ENCODE results near the gene NPAS3. TPM values are rescaled to one million over a fixed set of nuclear protein-coding genes. Genes with fewer than 3 reads are reported as not detected.

NPAS3 gene
- total RNA-seq, 6 experiments from 2014 or later: 0.11 to 0.83 (median 0.21) TPM; not detected in 2

DNA sequence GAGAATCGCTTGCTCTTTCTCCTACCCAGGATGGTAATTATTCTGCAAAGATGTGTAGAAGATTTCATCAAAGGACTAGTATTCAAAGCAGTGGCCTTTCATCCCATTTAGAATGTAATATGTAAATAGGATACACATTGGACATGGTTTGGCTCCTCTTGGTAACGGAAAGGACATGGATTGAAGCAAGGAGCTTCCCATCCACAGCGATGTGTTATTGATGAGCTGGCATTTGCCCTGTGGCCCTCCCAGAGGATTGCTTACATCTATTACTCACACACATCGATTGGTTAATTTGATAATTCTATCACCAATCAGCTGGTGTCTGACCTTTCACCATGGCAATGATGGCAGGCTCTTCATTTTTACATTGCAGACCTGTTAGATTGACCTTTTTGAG is 553.8 kb downstream of the NPAS3 start:
- no peak for ATAC-seq

DNA sequence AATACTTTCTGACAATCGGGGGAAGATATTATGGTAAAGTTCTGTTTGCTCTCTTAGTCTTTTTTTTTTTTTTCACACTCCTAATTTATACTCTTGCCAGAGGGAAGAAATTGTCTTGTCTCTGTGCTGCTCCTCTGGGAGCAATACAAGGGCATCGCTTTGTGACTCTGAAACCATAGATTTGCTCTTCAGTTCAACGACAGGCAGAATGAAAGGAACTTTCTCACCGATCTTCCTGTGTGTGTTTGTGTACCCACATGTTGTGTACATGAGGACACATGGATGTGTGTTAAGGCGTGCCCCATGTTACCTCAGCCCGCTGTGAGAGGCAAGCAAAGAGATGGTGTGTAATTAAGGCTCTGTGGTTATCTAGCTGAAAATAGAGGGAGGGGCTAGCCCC is 554.6 kb downstream of the NPAS3 start:
- intact Hi-C loops (cut with DNase I): no loop called here
- TF ChIP-seq POLR2A (IDR thresholded peaks at IDR 0.05): no peak
- TF ChIP-seq, protein P1, sequence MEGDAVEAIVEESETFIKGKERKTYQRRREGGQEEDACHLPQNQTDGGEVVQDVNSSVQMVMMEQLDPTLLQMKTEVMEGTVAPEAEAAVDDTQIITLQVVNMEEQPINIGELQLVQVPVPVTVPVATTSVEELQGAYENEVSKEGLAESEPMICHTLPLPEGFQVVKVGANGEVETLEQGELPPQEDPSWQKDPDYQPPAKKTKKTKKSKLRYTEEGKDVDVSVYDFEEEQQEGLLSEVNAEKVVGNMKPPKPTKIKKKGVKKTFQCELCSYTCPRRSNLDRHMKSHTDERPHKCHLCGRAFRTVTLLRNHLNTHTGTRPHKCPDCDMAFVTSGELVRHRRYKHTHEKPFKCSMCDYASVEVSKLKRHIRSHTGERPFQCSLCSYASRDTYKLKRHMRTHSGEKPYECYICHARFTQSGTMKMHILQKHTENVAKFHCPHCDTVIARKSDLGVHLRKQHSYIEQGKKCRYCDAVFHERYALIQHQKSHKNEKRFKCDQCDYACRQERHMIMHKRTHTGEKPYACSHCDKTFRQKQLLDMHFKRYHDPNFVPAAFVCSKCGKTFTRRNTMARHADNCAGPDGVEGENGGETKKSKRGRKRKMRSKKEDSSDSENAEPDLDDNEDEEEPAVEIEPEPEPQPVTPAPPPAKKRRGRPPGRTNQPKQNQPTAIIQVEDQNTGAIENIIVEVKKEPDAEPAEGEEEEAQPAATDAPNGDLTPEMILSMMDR (IDR thresholded peaks at IDR 0.05): no peak
- H3K4me3 ChIP-seq: no peak overlapping the region
- H3K4me1 ChIP-seq: no peaks in the 10 kb centered on the region
- WGBS (ENCODE audit: insufficient coverage, low coverage, low lambda C conversion rate, missing lambda C conversion rate): 62% methylated on average over 6 of the region's 6 CpGs
- H3K9me3 ChIP-seq: no peaks in the 10 kb centered on the region
- no peak for DNase-seq
- H3K27ac ChIP-seq: no peak overlapping the region
- no peak for ATAC-seq
- no peaks in the 10 kb centered on the region for H3K36me3 ChIP-seq
- H3K27me3 ChIP-seq: no peaks in the 10 kb centered on the region

More for the DNA sequence above, 553.8 kb downstream of the NPAS3 start:
- intact Hi-C loops (cut with DNase I): no loop called here
- no peaks in the 10 kb centered on the region for H3K27me3 ChIP-seq
- no peak overlapping the region for H3K27ac ChIP-seq
- H3K4me1 ChIP-seq: no peaks in the 10 kb centered on the region
- H3K36me3 ChIP-seq: no peaks in the 10 kb centered on the region
- no peak overlapping the region for H3K4me3 ChIP-seq
- H3K9me3 ChIP-seq: no peaks in the 10 kb centered on the region
- WGBS (ENCODE audit: insufficient coverage, low coverage, low lambda C conversion rate, missing lambda C conversion rate): 58% methylated on average over 4 of the region's 4 CpGs
- TF ChIP-seq POLR2A (IDR thresholded peaks at IDR 0.05): no peak
- TF ChIP-seq, protein P1 (IDR thresholded peaks at IDR 0.05): no peak
- DNase-seq: no peak

GRCh38 chr14:33493990-33494389 is 555.3 kb downstream of the NPAS3 start:
- Histone ChIP-seq H3K36me3 (no peaks in the 10 kb centered on the region), H3K27ac (no peak overlapping the region), H3K4me1 (no peaks in the 10 kb centered on the region), H3K4me3 (no peak overlapping the region), H3K9me3 (no peaks in the 10 kb centered on the region), H3K27me3 (no peaks in the 10 kb centered on the region)
- WGBS (ENCODE audit: insufficient coverage, low coverage, low lambda C conversion rate, missing lambda C conversion rate): 64% methylated on average over 5 of the region's 5 CpGs
- intact Hi-C loops (cut with DNase I): no loop called here
- no peak for TF ChIP-seq POLR2A (IDR thresholded peaks at IDR 0.05)
- TF ChIP-seq, protein P1 (IDR thresholded peaks at IDR 0.05): no peak
- ATAC-seq (no peak), DNase-seq (no peak)

DNA sequence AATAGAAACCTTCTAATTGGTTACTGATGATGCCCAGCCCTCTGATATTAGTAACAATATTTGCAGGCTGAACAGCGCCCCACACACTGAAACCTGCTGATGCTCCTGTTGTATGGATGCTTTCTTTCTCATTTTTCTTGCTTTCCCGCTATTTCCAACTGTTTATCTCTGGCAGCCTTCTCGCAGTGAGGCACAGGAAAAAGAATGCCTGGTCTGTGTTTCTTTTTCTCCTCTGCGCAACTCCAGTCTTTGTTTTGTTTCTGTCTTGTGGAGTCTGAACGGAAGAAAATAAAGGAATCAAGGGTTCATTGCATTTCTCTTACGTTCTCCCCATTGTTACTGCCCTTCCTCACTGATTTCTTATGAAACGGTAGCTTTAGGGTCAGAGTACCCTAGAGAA is 561.0 kb downstream of the NPAS3 start:
- no peaks in the 10 kb centered on the region for H3K36me3 ChIP-seq
- H3K9me3 ChIP-seq: no peaks in the 10 kb centered on the region
- 47% methylated on average over 7 of the region's 7 CpGs for WGBS (ENCODE audit: insufficient coverage, low coverage, low lambda C conversion rate, missing lambda C conversion rate)
- H3K27me3 ChIP-seq: no peaks in the 10 kb centered on the region
- H3K4me1 ChIP-seq: no peaks in the 10 kb centered on the region
- no peak for TF ChIP-seq POLR2A (IDR thresholded peaks at IDR 0.05)
- TF ChIP-seq, protein P1 (IDR thresholded peaks at IDR 0.05): no peak
- no peak overlapping the region for H3K4me3 ChIP-seq
- no peak for DNase-seq
- intact Hi-C loops (cut with DNase I): no loop called here
- H3K27ac ChIP-seq: no peak overlapping the region
- no peak for ATAC-seq
